Stimulated activated CD8-positive, alpha-beta memory T cell treated with anti-CD3 and anti-CD28 coated beads, Interleukin-4, amount 100 ng/mL, for 24 hours (primary cell): ENCODE results near the gene NAV2.

ENCODE experiments used
- DNase-seq: peaks from one replicate; pipeline ENCODE4 v3.0.0-alpha.2; 2020; ENCODE audit warnings: low read depth

The NAV2 gene

GRCh38 chr11:19774817-19775580 lies 62.4 kb downstream of the NAV2 start:
- DNase-seq = no peak

GRCh38 chr11:19775622-19776021 lies 63.0 kb downstream of the NAV2 start:
- DNase-seq = no peak

- no peak for DNase-seq
Observed at GRCh38 chr11:19777039-19777376, 64.4 kb downstream of the NAV2 start.

- no peak for DNase-seq
Observed at GRCh38 chr11:19777377-19778102, 64.9 kb downstream of the NAV2 start.

- no peak for DNase-seq
Observed at GRCh38 chr11:19779740-19780139, 67.1 kb downstream of the NAV2 start.

GRCh38 chr11:19781351-19781750 lies 68.7 kb downstream of the NAV2 start:
- DNase-seq = no peak

GRCh38 chr11:19785265-19785664 lies 72.6 kb downstream of the NAV2 start:
- no peak for DNase-seq

GRCh38 chr11:19786644-19787043 lies 74.0 kb downstream of the NAV2 start:
- DNase-seq = no peak

- DNase-seq = no peak
Observed at GRCh38 chr11:19788435-19788834, 75.8 kb downstream of the NAV2 start.

GRCh38 chr11:19789245-19789644 lies 76.6 kb downstream of the NAV2 start:
- DNase-seq = no peak

- DNase-seq = no peak
Observed at GRCh38 chr11:19789835-19790710, 77.4 kb downstream of the NAV2 start.

GRCh38 chr11:19790831-19791552 lies 78.4 kb downstream of the NAV2 start:
- DNase-seq = no peak

- no peak for DNase-seq
Observed at GRCh38 chr11:19792510-19792909, 79.9 kb downstream of the NAV2 start.

- DNase-seq = no peak
Observed at GRCh38 chr11:19793326-19793725, 80.7 kb downstream of the NAV2 start.

GRCh38 chr11:19794161-19794560 lies 81.5 kb downstream of the NAV2 start:
- DNase-seq = no peak

- no peak for DNase-seq
Observed at GRCh38 chr11:19795082-19795481, 82.4 kb downstream of the NAV2 start.

GRCh38 chr11:19800162-19800561 lies 87.5 kb downstream of the NAV2 start:
- no peak for DNase-seq

- no peak for DNase-seq
Observed at GRCh38 chr11:19800714-19801519, 88.3 kb downstream of the NAV2 start.

GRCh38 chr11:19802773-19803293 lies 90.2 kb downstream of the NAV2 start:
- DNase-seq = no peak

GRCh38 chr11:19803506-19803998 lies 90.9 kb downstream of the NAV2 start:
- DNase-seq = no peak

GRCh38 chr11:19805376-19805775 lies 92.7 kb downstream of the NAV2 start:
- DNase-seq = no peak
